HG03442 (cell line): ENCODE data around the gene POMC.
"Not testable (repeated sequence)": the region's sequence is repeated elsewhere in the genome, so short reads cannot be mapped to it uniquely, and the experiment has no call there.

Experiments used
- ATAC-seq: cut with Tn5 transposase; IDR thresholded peaks from one replicate; pipeline ENCODE4 v1.9.1; 2021; ENCODE audit warnings: mild to moderate bottlenecking, moderate library complexity; ENCODE audit not compliant: unreplicated experiment

POMC gene

GRCh38 chr2:25168256-25169072 is at the start of gene POMC:
Gene POMC (minus strand): TSS chr2:25168580. CDS start chr2:25164772, 3,808 bp downstream.
- ATAC-seq, result no peak

- ATAC-seq, result no peak
These were observed 49.7 kb upstream of the POMC start for GRCh38 chr2:25218100-25218499.

GRCh38 chr2:25215948-25216679 is 47.7 kb upstream of the POMC start:
- ATAC-seq, result peak; percentile 81

GRCh38 chr2:25215232-25215631 is 46.9 kb upstream of the POMC start:
- no peak for ATAC-seq

GRCh38 chr2:25213229-25213628 is 44.8 kb upstream of the POMC start:
- ATAC-seq, result no peak

GRCh38 chr2:25210923-25211322 is 42.5 kb upstream of the POMC start:
- not testable (repeated sequence) for ATAC-seq

GRCh38 chr2:25207078-25207545 is 38.7 kb upstream of the POMC start:
- ATAC-seq, result no peak

- peak; percentile 46 for ATAC-seq
These were observed 35.9 kb upstream of the POMC start for GRCh38 chr2:25204190-25204838.

GRCh38 chr2:25202275-25202674 is 33.9 kb upstream of the POMC start:
- no peak for ATAC-seq

- ATAC-seq, result no peak
These were observed 33.4 kb upstream of the POMC start for GRCh38 chr2:25201794-25202193.

GRCh38 chr2:25201265-25201664 is 32.9 kb upstream of the POMC start:
- ATAC-seq, result no peak

GRCh38 chr2:25198576-25198975 is 30.2 kb upstream of the POMC start:
- ATAC-seq, result no peak

GRCh38 chr2:25198209-25198525 is 29.8 kb upstream of the POMC start:
- no peak for ATAC-seq

GRCh38 chr2:25197336-25198208 is 29.2 kb upstream of the POMC start:
- no peak for ATAC-seq

- no peak for ATAC-seq
These were observed 26.3 kb upstream of the POMC start for GRCh38 chr2:25194576-25195122.

- ATAC-seq, result no peak
These were observed 22.2 kb upstream of the POMC start for GRCh38 chr2:25190536-25190935.

- ATAC-seq, result no peak
These were observed 20.0 kb upstream of the POMC start for GRCh38 chr2:25188405-25188804.

GRCh38 chr2:25187729-25188350 is 19.5 kb upstream of the POMC start:
- ATAC-seq, result no peak

- ATAC-seq, result no peak
These were observed 15.9 kb upstream of the POMC start for GRCh38 chr2:25184254-25184653.

- ATAC-seq, result no peak
These were observed 10.6 kb upstream of the POMC start for GRCh38 chr2:25178976-25179375.
